NCI-H226 (cell line): ENCODE results near the gene TSEN2.
"Not testable (repeated sequence)": the region's sequence is repeated elsewhere in the genome, so short reads cannot be mapped to it uniquely, and the experiment has no call there.

Experiments used
- DNase-seq: peaks from one replicate; pipeline ENCODE4 v3.0.0-alpha.2; 2015

The TSEN2 gene

DNA sequence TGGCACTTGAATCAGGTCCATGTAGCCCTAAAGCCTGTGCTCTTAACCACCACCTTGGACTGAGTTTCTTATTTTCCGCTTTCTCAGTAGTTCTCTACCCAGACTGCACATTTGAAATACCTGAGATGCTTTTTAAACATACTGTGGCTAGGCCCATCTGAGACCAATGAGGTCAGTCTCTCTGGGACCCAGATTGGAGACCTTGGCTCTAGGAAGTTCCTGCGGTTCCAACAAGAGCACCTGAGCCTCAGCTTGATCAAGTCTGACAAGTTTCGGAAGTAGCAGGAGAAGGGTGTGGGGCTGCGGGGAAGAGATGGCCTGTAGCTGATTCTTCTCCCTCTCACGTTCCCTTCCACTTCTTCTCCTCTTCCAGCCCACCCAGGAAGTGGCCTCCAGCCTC is 11.5 kb upstream of the TSEN2 start:
- DNase-seq = no peak

DNA sequence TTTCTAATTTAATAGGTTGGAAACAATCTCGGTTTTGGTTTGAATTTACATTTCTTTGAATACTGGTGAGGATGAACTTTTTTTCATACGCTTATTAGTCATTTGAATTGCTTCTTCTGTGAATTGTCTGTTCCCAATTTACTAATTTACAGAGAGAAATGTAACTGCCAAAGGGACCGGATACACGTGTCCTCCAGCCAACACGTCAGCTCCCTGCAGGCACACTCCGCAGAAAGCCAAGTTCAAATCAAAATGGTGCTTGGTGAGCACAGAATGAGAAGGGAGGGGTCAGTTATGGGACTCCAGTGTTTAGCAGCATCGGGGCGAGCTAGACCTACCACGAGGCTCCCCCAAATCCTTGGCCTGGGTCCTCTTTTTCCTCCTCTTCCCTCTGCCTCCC is 10.8 kb upstream of the TSEN2 start:
- DNase-seq = no peak

- peak; percentile 38 for DNase-seq
Measured at GRCh38 chr3:12476238-12476897, 7.9 kb upstream of the TSEN2 start.

DNA sequence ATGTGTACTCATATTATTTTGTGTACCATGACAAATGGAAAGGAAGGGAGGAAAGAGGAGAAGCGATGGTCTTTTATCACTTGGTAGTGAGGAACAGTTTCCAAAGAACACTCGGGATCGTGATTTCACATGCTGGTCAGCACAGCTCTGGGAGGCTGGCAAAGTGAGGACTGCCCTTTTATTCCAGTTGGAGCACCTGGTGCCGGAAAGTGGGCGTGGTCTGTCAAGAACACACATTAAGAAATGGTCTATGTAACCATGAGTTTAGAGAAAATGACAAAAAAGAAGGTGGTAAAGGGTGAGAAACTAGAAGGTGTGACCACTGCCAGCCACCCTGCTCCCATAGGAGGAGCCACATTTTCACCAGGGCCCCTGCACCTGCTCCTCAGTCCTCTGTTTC is 7.0 kb upstream of the TSEN2 start:
- no peak for DNase-seq

DNA sequence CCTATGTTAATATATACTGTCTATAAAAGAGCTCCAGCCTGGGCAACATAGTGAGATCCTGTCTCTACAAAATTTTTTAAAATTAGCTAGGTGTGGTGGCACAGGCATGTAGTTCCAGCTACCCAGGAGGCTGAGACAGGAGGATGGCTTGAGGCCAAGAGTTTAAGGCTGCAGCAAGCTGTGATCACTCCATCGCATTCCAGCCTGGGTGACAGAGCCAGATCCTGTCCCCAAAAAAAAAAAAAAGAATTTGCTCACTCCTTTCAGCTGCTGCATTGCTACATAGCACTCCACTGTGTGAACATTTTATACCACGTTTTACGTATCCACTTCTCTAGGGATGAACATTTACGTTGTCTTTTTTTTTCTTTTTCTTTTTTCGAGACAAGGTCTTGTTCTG is 6.0 kb upstream of the TSEN2 start:
- DNase-seq = no peak

- not testable (repeated sequence) for DNase-seq
Measured at GRCh38 chr3:12479198-12479597, 5.1 kb upstream of the TSEN2 start.

- DNase-seq = peak; percentile 18
Measured at GRCh38 chr3:12479919-12480427, 4.3 kb upstream of the TSEN2 start.

DNA sequence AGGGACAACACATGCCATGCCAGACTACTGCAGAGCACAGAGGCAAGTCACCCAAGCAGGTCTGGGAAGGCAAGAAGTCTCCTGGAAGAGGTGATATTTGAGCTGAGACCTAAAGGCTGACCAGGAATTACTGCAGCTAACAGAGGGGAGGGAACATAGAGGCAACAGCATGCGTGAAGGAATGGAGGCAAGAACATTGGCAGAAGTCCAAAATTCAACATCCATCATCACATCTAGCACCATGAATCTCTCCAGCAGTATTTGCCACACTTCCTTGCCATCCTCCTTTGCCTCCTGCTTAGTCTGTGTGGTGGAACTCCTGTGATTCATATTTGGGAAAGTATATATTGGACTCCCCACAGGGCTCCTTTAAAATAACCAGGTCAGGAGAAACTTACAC is 870 bp upstream of the TSEN2 start:
- DNase-seq = peak; percentile 22

- no peak for DNase-seq
Measured at GRCh38 chr3:12483872-12484197, 445 bp upstream of the TSEN2 start.

- DNase-seq = no peak
Measured at GRCh38 chr3:12484983-12485327, 675 bp downstream of the TSEN2 start.

- no peak for DNase-seq
Measured at GRCh38 chr3:12486001-12486400, 1.7 kb downstream of the TSEN2 start.

GRCh38 chr3:12486916-12487315 is 2.6 kb downstream of the TSEN2 start:
- DNase-seq = no peak

DNA sequence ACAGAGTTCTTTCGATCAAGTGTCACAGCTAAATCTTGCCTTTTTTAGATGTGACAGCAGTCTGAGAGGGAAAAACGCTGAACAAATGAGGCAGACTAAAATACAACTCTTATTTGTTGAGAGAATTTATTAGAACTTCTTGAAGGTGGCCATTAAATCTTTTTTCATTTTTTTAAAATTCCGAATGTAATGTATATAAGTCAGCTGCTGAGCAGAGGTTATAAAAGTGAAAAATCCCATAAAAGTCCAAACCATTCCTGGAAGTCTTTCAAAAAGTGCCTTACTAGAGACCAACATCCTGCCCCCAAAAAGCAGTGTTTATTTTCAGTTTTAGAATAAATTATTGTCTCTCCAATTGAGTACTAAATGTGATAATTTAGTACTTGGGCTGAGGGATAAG is 3.1 kb downstream of the TSEN2 start:
- DNase-seq = no peak

- DNase-seq = no peak
Measured at GRCh38 chr3:12487786-12488185, 3.5 kb downstream of the TSEN2 start.

DNA sequence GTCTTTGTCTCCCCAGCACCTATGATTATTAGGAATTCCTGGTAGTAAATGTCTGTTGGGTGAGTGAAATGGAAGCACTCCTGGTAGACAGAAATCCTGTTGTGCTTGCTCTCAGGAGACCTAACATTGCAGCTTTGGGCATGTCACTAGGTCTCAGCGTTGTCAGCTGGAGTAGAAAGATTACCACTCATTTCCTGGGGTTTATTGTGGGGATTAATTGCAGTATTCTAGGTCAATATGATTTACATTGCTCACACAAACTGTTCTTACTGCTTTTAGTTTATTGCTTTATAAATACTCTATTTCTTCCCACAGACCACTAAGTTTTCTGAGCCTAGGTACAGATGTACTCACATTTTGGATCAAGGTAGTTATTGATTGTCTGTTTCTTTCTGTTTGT is 5.1 kb downstream of the TSEN2 start:
- no peak for DNase-seq

DNA sequence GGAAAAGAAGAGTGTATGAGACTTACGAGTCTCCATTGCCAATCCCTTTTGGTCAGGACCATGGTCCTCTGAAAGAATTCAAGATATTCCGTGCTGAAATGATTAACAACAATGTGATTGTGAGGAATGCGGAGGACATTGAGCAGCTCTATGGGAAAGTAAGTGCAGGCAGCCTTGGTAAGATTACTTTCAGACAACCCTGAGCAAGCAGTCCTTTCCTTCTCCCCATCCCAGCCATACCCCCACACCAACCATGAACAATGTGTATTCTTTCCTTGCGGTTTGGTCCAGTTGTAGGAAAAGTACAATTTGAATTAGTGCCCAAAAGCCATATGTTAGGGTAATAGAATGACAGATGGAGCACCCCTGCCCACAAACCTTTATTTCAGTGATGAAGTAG is 5.6 kb downstream of the TSEN2 start:
- DNase-seq = no peak

DNA sequence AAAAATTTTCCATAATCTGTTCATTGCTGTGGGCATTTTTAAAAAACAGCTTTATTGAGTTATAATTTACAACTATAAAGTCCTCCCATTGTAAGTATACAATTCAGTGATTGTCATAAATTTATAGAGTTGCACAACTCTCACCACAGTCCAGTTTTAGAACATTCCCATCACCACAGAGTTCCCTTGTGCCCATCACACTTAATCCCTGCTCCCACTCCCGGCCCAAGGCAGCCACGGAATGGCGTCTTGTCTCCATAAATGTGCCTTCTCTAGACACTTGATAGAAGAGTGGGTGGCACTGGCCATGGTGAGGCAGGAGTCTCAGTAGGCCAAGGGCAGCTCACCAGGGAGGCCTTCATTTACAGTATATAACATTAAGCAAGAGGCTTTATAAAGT is 6.3 kb downstream of the TSEN2 start:
- no peak for DNase-seq

DNA sequence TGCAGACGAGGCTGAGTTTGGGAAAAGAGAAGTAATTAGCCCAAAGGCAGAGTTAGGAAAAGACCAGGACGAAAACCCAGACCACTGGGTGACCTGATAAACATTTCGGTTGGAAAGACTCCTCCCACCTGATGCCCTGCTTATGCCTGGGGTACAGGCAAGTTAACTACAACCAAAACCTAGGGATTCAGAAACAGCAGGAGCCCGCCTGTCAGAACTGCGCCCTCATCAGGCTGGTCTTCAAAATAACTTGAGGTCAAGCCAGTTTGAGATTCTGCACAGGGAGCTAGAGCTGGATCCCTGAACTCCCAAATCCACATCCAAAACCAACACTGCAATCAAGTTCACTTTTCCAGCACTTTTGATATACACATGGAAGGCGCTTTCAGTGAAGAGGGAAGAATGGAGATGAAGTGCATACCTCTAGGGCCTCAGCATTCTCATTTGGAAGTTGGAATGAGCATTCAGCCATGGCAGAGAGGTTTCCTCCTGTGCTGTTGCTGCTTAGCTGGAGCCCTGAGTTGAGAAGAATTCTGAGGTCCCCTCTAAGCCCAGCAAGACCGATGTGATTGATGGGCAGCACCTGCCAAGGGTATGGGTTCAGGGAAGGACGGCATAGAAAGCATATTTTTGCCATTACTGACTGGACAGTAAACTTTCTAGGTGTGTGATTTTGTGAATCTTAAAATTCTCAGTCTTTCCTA is 11.6 kb downstream of the TSEN2 start:
- no peak for DNase-seq

GRCh38 chr3:12496453-12496761 is 12.1 kb downstream of the TSEN2 start:
- DNase-seq = no peak

DNA sequence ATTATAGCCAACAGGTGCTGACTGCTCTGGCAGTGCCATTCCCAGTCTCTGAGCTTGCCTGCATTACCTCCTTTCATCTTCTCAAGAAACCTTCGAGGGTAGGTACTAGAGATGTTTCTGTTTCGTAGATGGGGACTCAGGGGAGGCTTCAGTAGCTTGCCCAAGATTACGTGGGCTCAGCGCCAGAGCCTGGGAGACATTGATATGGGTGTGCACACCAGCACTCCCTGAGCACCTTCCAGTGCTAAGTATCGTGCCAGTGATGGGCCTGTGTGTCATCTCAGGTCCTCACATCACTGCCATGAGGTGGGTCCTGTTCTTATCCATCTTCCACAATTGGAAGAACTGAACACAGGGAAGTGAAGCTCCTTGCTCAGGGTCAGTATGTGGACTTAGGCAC is 15.2 kb downstream of the TSEN2 start:
- DNase-seq = no peak

DNA sequence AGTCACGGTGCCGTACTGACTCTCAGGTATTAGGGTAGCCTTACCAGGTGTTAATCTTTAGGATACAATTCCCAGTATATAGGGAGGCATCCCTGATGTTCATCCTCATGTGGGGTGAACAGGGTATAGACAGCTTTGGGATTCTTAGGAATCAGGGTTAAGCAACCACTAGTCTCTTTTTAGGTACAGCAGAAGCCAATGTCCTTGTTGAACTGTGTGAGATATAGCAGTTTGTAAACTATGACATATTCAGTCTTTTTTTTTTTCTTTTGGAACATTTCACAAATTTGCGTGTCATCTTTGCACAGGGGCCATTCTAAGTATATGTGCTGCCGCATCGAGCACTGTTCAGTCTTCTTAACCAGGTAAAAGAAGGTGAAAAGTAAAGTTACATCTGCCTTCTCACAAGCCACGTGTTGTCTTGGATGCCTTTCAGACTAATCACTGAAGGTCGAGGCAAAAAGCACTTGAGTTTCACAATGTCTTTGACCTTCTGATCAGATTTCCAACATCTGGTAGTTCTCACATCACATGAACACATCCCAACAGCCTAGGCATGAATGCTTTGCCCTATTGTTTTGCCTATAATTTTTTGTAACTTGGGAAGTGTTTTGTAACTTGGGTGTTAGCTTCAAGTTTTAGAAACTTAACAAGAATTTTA is 17.2 kb downstream of the TSEN2 start:
- no peak for DNase-seq

DNA sequence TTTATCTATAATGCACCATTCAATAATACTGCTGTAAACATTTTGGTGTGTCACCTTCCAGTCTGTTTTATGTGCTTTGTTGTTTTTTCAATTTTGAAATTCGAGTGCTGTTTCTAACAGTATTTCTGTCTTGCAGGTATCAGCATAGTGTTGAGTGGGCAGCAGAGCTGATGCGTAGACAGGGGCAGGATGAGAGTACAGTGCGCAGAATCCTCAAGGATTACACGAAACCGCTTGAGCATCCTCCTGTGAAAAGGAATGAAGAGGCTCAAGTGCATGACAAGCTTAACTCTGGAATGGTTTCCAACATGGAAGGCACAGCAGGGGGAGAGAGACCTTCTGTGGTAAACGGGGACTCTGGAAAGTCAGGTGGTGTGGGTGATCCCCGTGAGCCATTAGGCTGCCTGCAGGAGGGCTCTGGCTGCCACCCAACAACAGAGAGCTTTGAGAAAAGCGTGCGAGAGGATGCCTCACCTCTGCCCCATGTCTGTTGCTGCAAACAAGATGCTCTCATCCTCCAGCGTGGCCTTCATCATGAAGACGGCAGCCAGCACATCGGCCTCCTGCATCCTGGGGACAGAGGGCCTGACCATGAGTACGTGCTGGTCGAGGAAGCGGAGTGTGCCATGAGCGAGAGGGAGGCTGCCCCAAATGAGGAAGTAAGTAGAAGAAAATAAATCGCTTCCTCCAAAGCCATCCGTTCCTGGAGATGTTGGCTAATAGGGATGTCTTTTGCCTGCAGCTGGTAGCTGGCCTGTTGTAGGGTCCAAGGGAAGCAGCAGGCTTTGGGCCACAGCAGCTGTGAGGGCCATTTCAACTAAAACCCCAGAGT is 19.1 kb downstream of the TSEN2 start:
- DNase-seq = no peak

DNA sequence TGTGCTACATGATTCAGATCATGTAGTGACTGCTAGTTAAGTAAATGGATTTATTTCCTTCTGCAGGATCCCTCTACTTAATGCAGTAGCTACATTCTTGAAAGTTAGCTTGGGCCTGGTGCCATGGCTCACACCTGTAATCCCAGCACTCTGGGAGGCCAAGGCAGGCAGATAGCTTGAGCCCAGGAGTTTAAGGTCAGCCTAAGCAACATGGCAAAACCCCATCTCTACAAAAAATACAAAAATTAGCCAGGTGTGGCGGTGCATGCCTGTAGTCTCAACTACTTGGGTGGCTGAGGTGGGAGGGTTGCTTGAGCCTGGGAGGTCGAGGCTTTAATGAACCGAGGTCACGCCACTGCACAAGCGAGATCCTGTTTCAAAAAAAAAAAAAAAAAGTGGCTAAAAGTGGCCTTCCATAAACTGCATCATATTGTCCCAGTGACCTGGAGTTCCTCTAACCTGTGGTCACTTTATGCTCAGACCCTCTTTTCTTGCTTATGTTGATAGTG is 22.0 kb downstream of the TSEN2 start:
- no peak for DNase-seq
